ENCODE data around the gene COL19A1.

DNA sequence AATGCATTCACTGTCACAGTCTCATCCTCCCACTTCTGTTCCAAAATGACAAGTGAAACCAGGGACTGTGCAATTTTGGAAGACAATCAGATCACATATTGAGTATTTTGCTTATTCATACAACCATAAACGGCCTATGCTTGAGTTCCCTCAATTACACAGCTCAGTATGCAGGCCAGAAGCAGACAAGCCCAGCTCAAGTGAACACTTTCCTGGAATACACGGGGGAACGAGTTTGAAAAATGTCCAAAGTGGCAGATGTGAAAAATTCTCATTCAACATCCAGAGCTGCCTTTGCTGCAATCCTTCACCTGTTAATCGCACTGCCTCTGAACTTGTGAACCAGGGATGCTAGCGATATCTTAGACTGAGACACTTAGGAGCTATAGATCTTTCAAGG lies 246.4 kb downstream of the COL19A1 start:
- TF ChIP-seq YY1 (IDR thresholded peaks at IDR 0.05; ENCODE audit: insufficient read depth, insufficient read length), result no peak
- no peak for TF ChIP-seq SUZ12 (IDR thresholded peaks at IDR 0.05; ENCODE audit: extremely low read depth, insufficient read depth, insufficient read length)

All from NT2/D1 (cell line).